Activated naive CD8-positive, alpha-beta T cell treated with anti-CD3 and anti-CD28 coated beads, Interleukin-2, amount 10 ng/mL, durations not matched to agents 7 days and 5 days (primary cell): ENCODE measurements around the gene SMAP2. TPM values are rescaled to one million over a fixed set of nuclear protein-coding genes. Genes with fewer than 3 reads are reported as not detected.
A peak's percentile ranks its signal among the peaks of the same experiment; 100 is the strongest.
"Not testable (repeated sequence)": the region's sequence is repeated elsewhere in the genome, so short reads cannot be mapped to it uniquely, and the experiment has no call there.

Experiments used
- ATAC-seq: fragments of 150-1000 bp; cut with Tn5 transposase; one replicate; pipeline ENCODE4 v1.10.0; 2021; ENCODE audit warnings: low read depth, moderate library complexity
- POLR2A ChIA-PET: fragments of 350-600 bp; sonication (Branson Sonifier 250); formaldehyde crosslinking; loops from one replicate; lab custom pipeline; 2021; ENCODE audit warnings: antibody characterized with exemption; lab: Charles Lee
- DNase-seq: peaks from one replicate; pipeline ENCODE4 v3.0.0; 2021
- H3K27ac Mint-ChIP-seq: one replicate; pipeline ENCODE4 v1.8.0; 2022; ENCODE audit warnings: mild to moderate bottlenecking, mixed read lengths
- H3K27me3 Mint-ChIP-seq: one replicate; pipeline ENCODE4 v1.8.0; 2022; ENCODE audit warnings: mild to moderate bottlenecking, moderate library complexity, mixed read lengths
- H3K36me3 Mint-ChIP-seq: one replicate; pipeline ENCODE4 v1.8.0; 2021; ENCODE audit warnings: mild to moderate bottlenecking, mixed read lengths
- H3K4me1 Mint-ChIP-seq: one replicate; pipeline ENCODE4 v1.8.0; 2021; ENCODE audit warnings: mixed read lengths
- H3K4me3 Mint-ChIP-seq: one replicate; pipeline ENCODE4 v1.8.0; 2022; ENCODE audit warnings: mild to moderate bottlenecking, moderate library complexity, mixed read lengths
- H3K9me3 Mint-ChIP-seq: one replicate; pipeline ENCODE4 v1.8.0; 2021; ENCODE audit warnings: mixed read lengths
- total RNA-seq, 2 experiments: library from RNA; stranded (reverse); gene quantifications; one replicate each; pipeline ENCODE4 v1.2.3, GENCODE V29; 2021

The SMAP2 gene
- total RNA-seq, 2 experiments from 2014 or later = 133 to 138 TPM

- Mint-ChIP-seq H3K36me3 (peaks cover 20% of the 10 kb centered on the region), H3K27ac (peak overlapping the region; percentile 98), H3K4me3 (peak overlapping the region; percentile 93), H3K4me1 (peaks cover 83% of the 10 kb centered on the region)
- H3K9me3 Mint-ChIP-seq, H3K27me3 Mint-ChIP-seq, ATAC-seq: not testable (repeated sequence)
- DNase-seq = peak; percentile 61
- POLR2A ChIA-PET = interaction anchor here (0.6 to 10.4 kb wide), 11 partner anchors 8 to 348 kb away, joined by 3 to 175 read pairs (median 5); partner anchors contain the start of genes CAP1 and SMAP2
These were observed 14.1 kb downstream of the SMAP2 start for GRCh38 chr1:40387381-40388306.

GRCh38 chr1:40388456-40389321, 15.2 kb downstream of the SMAP2 start:
- Mint-ChIP-seq H3K36me3 (peaks cover 15% of the 10 kb centered on the region), H3K27ac (peak overlapping the region; percentile 94), H3K4me1 (peaks cover 75% of the 10 kb centered on the region), H3K4me3 (peak overlapping the region; percentile 93)
- POLR2A ChIA-PET = interaction anchor here (0.9 to 10.4 kb wide), 9 partner anchors 9 to 349 kb away, joined by 3 to 175 read pairs (median 7); partner anchors contain the start of genes CAP1 and SMAP2
- ATAC-seq, H3K9me3 Mint-ChIP-seq, H3K27me3 Mint-ChIP-seq: not testable (repeated sequence)
- DNase-seq = peak; percentile 56

GRCh38 chr1:40389322-40389803, 15.8 kb downstream of the SMAP2 start:
- POLR2A ChIA-PET = interaction anchor here (1.0 to 10.4 kb wide), 7 partner anchors 9 to 349 kb away, joined by 3 to 175 read pairs (median 4); partner anchors contain the start of genes CAP1 and SMAP2

GRCh38 chr1:40389871-40390560, 16.5 kb downstream of the SMAP2 start:
- no peaks in the 10 kb centered on the region for H3K27me3 Mint-ChIP-seq
- peaks cover 21% of the 10 kb centered on the region for H3K36me3 Mint-ChIP-seq
- H3K9me3 Mint-ChIP-seq = no peaks in the 10 kb centered on the region
- H3K4me1 Mint-ChIP-seq = peaks cover 75% of the 10 kb centered on the region
- ATAC-seq (no peak), DNase-seq (no peak)
- peak overlapping the region; percentile 93 for H3K4me3 Mint-ChIP-seq
- H3K27ac Mint-ChIP-seq = peak overlapping the region; percentile 94
- POLR2A ChIA-PET = interaction anchor here (1.0 to 10.4 kb wide), 6 partner anchors 8 to 74 kb away, joined by 3 to 175 read pairs (median 6); partner anchors contain the start of gene SMAP2

More at GRCh38 chr1:40389322-40389803, 15.8 kb downstream of the SMAP2 start:
- H3K27ac Mint-ChIP-seq = peak overlapping the region; percentile 94
- DNase-seq (no peak), ATAC-seq (peak; percentile 4)
- peaks cover 15% of the 10 kb centered on the region for H3K36me3 Mint-ChIP-seq
- no peaks in the 10 kb centered on the region for H3K9me3 Mint-ChIP-seq
- peaks cover 75% of the 10 kb centered on the region for H3K4me1 Mint-ChIP-seq
- no peaks in the 10 kb centered on the region for H3K27me3 Mint-ChIP-seq
- peak overlapping the region; percentile 93 for H3K4me3 Mint-ChIP-seq

GRCh38 chr1:40390857-40391256, 17.3 kb downstream of the SMAP2 start:
- ATAC-seq = no peak
- Mint-ChIP-seq H3K27ac (peak overlapping the region; percentile 42), H3K9me3 (no peaks in the 10 kb centered on the region), H3K27me3 (no peaks in the 10 kb centered on the region), H3K4me1 (peaks cover 74% of the 10 kb centered on the region), H3K36me3 (peaks cover 21% of the 10 kb centered on the region), H3K4me3 (peak overlapping the region; percentile 41)
- POLR2A ChIA-PET = interaction anchor here (1.0 to 10.4 kb wide), 4 partner anchors 9 to 75 kb away, joined by 3 to 175 read pairs (median 29); partner anchors contain the start of gene SMAP2
- DNase-seq = no peak

- Mint-ChIP-seq H3K9me3 (no peaks in the 10 kb centered on the region), H3K4me3 (peak overlapping the region; percentile 10), H3K4me1 (peaks cover 74% of the 10 kb centered on the region), H3K27me3 (no peaks in the 10 kb centered on the region), H3K27ac (no peak overlapping the region), H3K36me3 (peaks cover 19% of the 10 kb centered on the region)
- DNase-seq (no peak), ATAC-seq (no peak)
- POLR2A ChIA-PET = interaction anchor here (3.4 kb wide), 1 partner anchor 18 kb away, joined by 16 read pairs; the partner anchor contains the start of gene SMAP2
These were observed 18.2 kb downstream of the SMAP2 start for GRCh38 chr1:40391688-40392145.

- H3K9me3 Mint-ChIP-seq = no peaks in the 10 kb centered on the region
- DNase-seq = no peak
- peak overlapping the region; percentile 67 for H3K27ac Mint-ChIP-seq
- H3K36me3 Mint-ChIP-seq = peaks cover 21% of the 10 kb centered on the region
- ATAC-seq = no peak
- POLR2A ChIA-PET = interaction anchor here (1.6 to 3.4 kb wide), 2 partner anchors 10 to 18 kb away, joined by 16 to 17 read pairs; partner anchors contain the start of gene SMAP2
- H3K4me3 Mint-ChIP-seq = no peak overlapping the region
- peaks cover 75% of the 10 kb centered on the region for H3K4me1 Mint-ChIP-seq
- H3K27me3 Mint-ChIP-seq = no peaks in the 10 kb centered on the region
These were observed 18.7 kb downstream of the SMAP2 start for GRCh38 chr1:40392221-40392620.

GRCh38 chr1:40393173-40393572, 19.6 kb downstream of the SMAP2 start:
- peaks cover 22% of the 10 kb centered on the region for H3K36me3 Mint-ChIP-seq
- DNase-seq (no peak), ATAC-seq (no peak)
- peaks cover 76% of the 10 kb centered on the region for H3K4me1 Mint-ChIP-seq
- POLR2A ChIA-PET = interaction anchor here (0.7 to 3.4 kb wide), 3 partner anchors 11 to 78 kb away, joined by 3 to 17 read pairs (median 16); partner anchors contain the start of gene SMAP2
- H3K9me3 Mint-ChIP-seq = no peaks in the 10 kb centered on the region
- no peaks in the 10 kb centered on the region for H3K27me3 Mint-ChIP-seq
- peak overlapping the region; percentile 11 for H3K4me3 Mint-ChIP-seq
- peak overlapping the region; percentile 74 for H3K27ac Mint-ChIP-seq

- ATAC-seq (peak; percentile 84), DNase-seq (no peak)
- Mint-ChIP-seq H3K4me3 (peak overlapping the region; percentile 31), H3K27me3 (no peaks in the 10 kb centered on the region), H3K36me3 (peaks cover 18% of the 10 kb centered on the region), H3K4me1 (peaks cover 67% of the 10 kb centered on the region), H3K9me3 (no peaks in the 10 kb centered on the region), H3K27ac (peak overlapping the region; percentile 89)
- POLR2A ChIA-PET = interaction anchor here (0.6 to 3.4 kb wide), 4 partner anchors 9 to 424 kb away, joined by 3 to 16 read pairs (median 6); partner anchors contain the start of gene SMAP2
These were observed 21.1 kb downstream of the SMAP2 start for GRCh38 chr1:40394491-40395172.

- H3K36me3 Mint-ChIP-seq = peaks cover 20% of the 10 kb centered on the region
- ATAC-seq (no peak), DNase-seq (no peak)
- peak overlapping the region; percentile 89 for H3K27ac Mint-ChIP-seq
- no peak overlapping the region for H3K4me3 Mint-ChIP-seq
- H3K4me1 Mint-ChIP-seq = peaks cover 68% of the 10 kb centered on the region
- POLR2A ChIA-PET = interaction anchor here (2.5 kb wide), 1 partner anchor 14 kb away, joined by 7 read pairs; no protein-coding TSS in a partner anchor
- H3K9me3 Mint-ChIP-seq = no peaks in the 10 kb centered on the region
- no peaks in the 10 kb centered on the region for H3K27me3 Mint-ChIP-seq
These were observed 22.0 kb downstream of the SMAP2 start for GRCh38 chr1:40395190-40396175.
